HT-29 (cell line): ENCODE data around the gene MOB2. TPM values are rescaled to one million over a fixed set of nuclear protein-coding genes. Genes with fewer than 3 reads are reported as not detected.

Source experiments
- DNase-seq: peaks from one replicate; pipeline ENCODE4 v3.0.0-alpha.2; 2015; ENCODE audit warnings: low spot score
- total RNA-seq: library from RNA; depleted of rRNA; stranded (reverse); fragments of >200 nt; shearing (Covaris generic); gene quantifications from 2 replicates; pipeline ENCODE4 v1.2.3, GENCODE V29; 2014

The MOB2 gene
- total RNA-seq, 1 experiment from 2014 or later = 67.2 TPM

GRCh38 chr11:1487091-1487850 is 692 bp upstream of the MOB2 start:
- DNase-seq = no peak

GRCh38 chr11:1485504-1485885 is 1.1 kb downstream of the MOB2 start:
- no peak for DNase-seq

DNA sequence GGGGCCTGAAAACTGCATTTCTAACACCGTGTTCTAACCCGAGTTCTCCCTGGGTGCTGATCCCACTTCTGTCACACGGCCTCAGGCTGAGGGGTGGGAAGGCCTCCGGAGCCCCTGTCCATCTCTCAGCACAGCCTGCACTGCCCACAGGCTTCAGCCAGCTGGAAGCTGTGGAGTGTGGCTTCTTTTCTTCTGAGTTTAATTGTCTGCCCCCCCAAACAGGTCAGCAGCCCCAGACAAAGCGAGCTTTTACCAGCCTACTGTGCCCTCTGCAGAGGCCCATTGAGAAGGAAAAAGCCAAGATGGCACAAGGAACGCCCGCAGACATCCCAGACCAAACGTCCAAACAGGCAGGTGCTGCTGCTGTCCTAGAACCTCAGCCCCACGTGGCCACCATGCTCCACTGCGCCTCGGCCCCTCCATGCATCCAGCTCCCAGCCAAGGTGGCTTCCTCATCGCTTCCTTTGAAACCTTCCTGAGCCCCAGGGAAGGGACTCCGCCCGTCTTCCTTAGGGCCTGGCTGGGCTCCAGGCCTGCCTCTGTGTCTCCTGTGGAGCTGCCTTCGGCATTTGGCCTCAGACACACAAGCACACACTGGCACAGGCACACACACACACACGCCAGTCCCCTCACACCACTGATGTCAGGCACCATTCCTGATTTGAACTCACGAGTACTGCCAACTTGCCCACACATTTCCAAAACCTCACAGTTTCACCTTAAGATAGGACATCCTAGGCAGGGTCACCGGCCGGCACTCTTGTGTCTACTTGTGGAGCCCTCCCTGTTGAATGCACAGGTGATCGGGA is 1.7 kb downstream of the MOB2 start:
- peak; percentile 65 for DNase-seq

DNA sequence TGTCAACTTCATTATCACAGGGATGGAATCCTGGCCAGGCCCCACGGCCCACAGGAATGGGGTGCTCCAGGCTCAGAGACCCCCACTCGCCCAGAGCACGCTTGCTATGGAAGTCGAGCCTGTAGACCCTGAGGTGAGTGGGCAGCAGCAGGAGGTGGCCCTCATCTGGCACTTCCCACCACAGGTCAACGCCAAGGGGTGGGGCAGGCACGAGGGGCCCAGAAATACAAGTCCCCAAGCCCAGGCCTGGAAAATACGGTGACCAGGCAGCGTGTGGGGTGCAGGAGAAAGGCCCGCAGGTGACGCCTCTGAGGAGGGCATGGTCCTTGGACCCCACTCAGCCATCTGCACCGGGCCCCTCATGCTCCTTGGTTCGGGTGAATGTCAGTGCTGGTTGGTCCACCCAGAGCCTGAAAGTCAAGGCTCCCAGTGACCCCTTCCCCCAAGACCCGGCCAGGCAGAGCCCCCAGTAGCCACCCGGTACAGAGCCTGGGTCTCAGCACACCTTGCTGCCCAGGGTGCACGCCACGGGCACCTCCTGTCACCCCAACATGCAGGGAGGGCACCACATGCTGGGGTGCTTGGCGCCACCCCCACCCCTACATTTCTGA is 2.4 kb downstream of the MOB2 start:
- DNase-seq = no peak

GRCh38 chr11:1483445-1483961 is 3.1 kb downstream of the MOB2 start:
- DNase-seq = no peak

DNA sequence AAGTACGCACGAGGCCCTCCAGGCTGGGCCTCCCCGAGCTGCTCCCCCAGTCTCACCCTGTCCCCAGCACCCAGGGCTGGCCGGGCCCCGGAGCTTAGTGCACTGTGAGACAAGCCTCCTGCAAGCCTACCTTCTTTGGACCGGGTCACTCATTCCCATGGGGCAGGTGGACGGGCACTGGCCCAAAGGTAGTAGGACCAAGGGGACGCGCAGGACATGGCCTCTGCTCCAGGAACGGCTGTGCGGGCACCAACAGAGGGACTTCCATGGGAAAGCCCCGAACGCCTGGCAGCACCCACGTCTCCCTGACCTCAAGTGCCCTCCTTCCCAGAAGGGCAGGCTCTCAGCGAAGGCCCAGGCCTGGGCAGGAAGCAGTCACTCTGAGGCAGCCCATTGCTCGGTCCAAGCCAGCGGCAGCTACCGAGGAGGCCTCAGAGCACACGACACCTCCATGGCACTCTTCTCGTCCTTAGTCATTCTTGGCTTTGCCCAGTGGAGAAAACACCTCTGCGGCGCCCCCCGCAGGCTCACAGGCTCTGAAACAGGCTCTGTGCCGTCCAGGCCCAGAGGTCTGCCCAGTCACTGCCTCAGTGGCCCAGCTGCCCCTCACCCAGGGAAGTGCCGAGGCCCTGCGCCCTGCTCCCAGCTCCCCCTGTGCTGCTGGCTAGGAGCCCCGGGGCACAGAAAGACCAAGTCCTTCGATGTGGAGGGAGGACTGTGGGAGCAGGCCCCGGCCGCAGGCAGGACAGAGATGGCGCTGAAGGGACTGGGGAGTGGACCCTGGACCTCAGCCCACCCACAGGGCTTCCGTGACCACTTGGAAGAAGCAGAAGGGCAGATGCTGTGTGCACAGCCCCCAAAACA is 3.8 kb downstream of the MOB2 start:
- no peak for DNase-seq

- DNase-seq = no peak
Measured at GRCh38 chr11:1481861-1482441, 4.6 kb downstream of the MOB2 start.

DNA sequence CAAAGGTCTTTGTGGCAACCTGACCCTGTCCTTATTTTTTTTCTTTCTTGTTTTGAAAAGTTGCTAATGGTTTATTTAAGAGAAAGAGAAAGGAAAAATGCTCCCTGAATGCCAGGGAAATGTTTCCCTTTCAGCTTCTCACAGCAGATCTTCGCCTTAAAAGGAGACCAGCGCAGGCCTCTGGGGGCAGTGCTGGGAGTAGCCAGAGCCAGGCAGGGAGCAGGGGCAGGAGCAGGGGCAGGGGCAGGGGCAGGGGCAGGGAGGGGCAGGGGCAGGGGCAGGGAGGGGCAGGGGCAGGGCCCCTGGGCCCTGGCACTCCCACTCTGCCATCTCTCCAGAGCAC is 5.1 kb downstream of the MOB2 start:
- no peak for DNase-seq

DNA sequence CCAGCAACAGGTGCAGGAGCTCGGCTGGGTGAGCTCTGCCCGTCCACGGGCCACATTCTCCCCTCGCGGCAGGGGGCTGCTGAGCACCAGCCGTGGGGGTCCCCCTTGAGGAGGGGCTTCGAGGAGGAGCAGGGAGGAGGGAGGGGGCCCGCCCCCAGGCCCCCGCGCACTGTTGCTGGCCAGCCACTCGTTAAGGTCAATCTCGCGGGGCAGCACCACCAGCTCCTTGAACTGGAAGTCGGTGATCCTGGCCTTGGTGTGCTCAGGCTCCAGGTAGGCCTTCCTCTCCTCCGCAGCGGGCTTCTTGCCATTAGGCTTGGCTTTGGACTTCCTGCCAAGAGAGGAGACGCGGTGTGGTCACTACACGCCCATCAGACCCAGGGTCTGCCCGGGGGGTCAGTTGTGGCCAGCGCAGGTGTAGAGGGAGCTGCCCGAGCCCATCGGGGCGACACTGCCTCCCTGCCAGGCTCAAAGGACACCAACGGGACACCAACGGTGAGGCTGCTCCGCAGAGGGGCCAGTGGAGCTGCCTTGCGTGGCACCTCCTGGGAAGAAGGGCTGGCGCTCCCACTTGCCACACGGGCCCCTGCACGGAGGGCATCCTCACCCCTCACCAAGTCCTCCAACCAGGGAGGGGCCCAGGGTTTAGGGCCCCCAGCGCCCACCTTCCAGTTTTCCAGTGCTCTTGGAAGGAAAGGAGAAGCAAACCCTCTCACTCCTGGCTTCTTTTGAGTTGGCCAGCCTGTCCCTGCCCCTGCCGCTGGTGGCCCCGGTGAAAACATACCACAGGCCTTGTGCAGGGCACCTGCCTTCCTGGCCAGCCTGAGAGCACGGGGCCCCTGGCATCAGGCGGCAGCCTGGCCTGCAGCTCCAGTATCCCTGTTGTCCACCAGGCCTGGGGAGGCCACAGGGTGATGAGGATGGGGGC is 5.8 kb downstream of the MOB2 start:
- no peak for DNase-seq

DNA sequence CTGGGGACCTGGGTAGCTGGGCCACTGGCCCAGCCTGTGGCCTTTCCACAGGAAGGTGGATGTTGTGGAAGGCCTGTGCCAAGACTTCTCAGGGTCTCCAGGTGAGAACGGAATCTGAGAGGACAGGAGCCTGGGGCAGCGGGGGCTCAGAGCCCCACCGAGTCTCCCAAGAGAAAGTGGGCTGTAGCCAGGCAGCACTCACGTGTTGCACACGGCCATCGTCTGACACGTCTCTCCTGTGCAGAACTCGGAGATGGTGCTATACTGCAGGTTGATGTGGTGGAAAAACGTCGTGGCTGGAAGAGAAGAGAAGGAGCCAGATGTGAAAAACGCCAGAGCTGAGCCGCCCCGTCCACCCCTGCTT is 6.4 kb downstream of the MOB2 start:
- DNase-seq = no peak

GRCh38 chr11:1479678-1480118 is 6.9 kb downstream of the MOB2 start:
- no peak for DNase-seq

GRCh38 chr11:1479006-1479677 is 7.4 kb downstream of the MOB2 start:
- no peak for DNase-seq

GRCh38 chr11:1478544-1478943 is 8.0 kb downstream of the MOB2 start:
- no peak for DNase-seq

DNA sequence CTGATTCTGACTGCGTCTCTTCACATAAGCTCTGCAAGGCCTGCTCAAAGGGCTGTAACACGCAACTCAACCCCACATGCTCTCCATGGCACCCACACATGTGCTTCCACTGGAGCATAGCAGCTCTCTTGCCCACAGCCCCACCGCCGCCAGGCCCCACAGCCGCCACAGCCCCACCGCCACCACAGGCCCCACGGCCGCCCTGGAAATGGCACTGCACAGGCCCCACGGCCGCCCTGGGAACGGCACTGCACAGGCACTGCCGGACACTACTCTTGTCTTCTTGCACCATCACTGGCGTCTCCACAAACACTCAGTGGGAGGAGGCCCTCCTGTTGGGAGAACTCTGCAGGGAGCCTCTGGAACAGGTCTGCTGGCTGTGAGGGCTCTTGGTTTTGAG is 8.6 kb downstream of the MOB2 start:
- no peak for DNase-seq

DNA sequence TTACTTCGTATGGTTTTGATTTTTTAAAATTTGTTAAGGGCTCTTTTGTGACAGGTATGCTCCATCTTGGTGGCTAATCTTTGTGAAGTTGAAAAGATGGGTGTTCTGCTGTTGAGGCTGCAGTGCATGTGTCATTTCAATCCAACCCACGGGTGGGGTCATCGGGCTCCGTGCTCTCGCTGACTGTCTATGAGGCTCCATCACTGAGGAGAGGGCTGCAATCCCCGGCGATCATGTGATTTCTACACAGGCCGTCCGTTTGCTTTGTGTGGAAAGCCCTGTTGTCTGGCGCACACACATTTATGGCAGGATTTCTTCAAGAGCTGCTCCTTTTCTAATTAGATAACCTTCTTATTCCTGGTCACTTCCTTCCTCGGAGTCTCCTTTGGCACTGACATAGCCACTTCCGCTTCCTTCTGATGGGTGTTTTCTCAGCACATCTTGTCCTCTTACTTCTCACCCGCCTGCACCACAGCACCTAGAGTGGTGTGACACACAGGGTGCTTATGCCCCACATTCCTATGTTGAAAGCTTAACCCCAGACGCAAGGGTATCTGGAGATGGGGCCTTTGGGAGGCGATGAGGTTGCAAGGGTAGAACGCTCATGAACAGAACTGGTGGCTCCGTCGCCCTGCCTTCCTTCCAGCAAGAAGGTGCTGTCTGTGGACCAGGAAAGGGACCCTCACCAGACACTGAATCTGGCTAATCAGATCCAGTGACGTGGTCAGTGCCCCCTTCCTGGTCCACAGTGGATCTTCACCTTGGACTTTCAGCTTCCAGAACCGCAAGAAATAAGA is 9.4 kb downstream of the MOB2 start:
- DNase-seq = no peak

DNA sequence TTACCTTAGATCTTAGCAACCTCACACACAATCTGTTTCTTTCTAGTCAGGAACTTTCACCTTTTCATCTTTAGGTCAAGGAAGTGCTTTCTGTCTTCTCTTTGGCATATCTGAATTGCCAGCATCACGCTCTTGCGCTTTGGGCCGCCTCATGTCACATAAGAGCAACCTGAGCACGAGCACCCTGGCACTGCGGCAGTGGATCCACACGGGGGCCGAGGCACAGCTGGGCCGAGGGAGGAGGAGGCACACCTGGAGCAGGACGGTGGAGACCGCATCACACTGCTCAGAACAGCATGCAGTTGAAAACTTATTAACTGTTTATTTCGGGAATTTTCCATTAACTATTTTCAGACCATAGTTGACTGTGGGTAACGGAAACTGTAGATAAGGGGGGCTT is 10.7 kb downstream of the MOB2 start:
- no peak for DNase-seq

DNA sequence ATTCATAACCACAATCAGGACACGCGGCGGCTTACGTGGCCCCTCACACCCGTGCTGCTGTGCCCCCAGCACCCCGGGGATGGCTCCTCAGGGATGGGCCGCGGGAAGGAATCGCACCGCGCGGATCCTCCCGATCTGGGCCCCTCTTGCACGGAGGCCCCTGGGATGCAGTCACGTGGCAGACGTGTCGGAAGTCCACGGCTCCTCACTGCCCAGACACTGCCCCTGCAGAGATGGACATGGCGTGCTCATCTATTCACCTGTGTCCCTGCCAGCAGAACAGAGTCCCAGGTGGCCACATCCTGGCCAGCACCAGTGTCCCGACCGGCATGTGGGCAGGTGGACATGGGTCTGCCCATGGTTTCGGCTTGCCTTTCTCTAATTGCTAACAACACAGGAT is 12.8 kb downstream of the MOB2 start:
- no peak for DNase-seq

- no peak for DNase-seq
Measured at GRCh38 chr11:1473011-1473628, 13.5 kb downstream of the MOB2 start.
